Fibroblast of lung (primary cell): ENCODE results near the gene UVRAG.

Experiments used
- EZH2 ChIP-seq: IDR thresholded peaks from 2 replicates; pipeline ENCODE4 v1.5.1; 2012; ENCODE audit warnings: low read length, control low read depth, mild to moderate bottlenecking; ENCODE audit errors: missing control alignments
- TF ChIP-seq, protein P1 (sequence below), 2 donors: IDR thresholded peaks in 1 of 2; conservative IDR thresholded peaks in 1 of 2; 1 replicate in 1 of 2; 2 replicates in 1 of 2; pipeline ENCODE4 v1.5.1; 2011 to 2012; ENCODE audit warnings: low read length in 2 of 2, control low read depth in 1 of 2, inconsistent platforms in 1 of 2, low read depth in 1 of 2, mild to moderate bottlenecking in 1 of 2

- TF ChIP-seq, protein P1, sequence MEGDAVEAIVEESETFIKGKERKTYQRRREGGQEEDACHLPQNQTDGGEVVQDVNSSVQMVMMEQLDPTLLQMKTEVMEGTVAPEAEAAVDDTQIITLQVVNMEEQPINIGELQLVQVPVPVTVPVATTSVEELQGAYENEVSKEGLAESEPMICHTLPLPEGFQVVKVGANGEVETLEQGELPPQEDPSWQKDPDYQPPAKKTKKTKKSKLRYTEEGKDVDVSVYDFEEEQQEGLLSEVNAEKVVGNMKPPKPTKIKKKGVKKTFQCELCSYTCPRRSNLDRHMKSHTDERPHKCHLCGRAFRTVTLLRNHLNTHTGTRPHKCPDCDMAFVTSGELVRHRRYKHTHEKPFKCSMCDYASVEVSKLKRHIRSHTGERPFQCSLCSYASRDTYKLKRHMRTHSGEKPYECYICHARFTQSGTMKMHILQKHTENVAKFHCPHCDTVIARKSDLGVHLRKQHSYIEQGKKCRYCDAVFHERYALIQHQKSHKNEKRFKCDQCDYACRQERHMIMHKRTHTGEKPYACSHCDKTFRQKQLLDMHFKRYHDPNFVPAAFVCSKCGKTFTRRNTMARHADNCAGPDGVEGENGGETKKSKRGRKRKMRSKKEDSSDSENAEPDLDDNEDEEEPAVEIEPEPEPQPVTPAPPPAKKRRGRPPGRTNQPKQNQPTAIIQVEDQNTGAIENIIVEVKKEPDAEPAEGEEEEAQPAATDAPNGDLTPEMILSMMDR (conservative IDR thresholded peaks at IDR 0.05 in 1 of 2, IDR thresholded peaks at IDR 0.05 in 1 of 2; ENCODE audit: low read depth in 1 of 2, low read length in 2 of 2), result no peak
- TF ChIP-seq EZH2, result no peak
Observed at GRCh38 chr11:76090174-76090573, 275.2 kb downstream of the UVRAG start.
